SU-DHL-6 (cell line): Measurements from ENCODE around the gene SLC25A45.

Source experiments
- EZH2phosphoT487 ChIP-seq: fragments of 200-600 bp; sonication (generic), shearing (Covaris generic); conservative IDR thresholded peaks from 2 replicates; pipeline ENCODE4 v1.6.1; 2018; ENCODE audit warnings: mild to moderate bottlenecking, antibody characterized with exemption, low read length, moderate library complexity, mixed read lengths
- TF ChIP-seq, protein P1 (sequence below): fragments of 200-600 bp; sonication (generic); IDR thresholded peaks from one replicate; pipeline ENCODE4 v1.5.1; 2017; ENCODE audit warnings: antibody characterized with exemption, mild to moderate bottlenecking, low read length, moderate library complexity; ENCODE audit not compliant: insufficient read depth, poor library complexity, severe bottlenecking

DNA sequence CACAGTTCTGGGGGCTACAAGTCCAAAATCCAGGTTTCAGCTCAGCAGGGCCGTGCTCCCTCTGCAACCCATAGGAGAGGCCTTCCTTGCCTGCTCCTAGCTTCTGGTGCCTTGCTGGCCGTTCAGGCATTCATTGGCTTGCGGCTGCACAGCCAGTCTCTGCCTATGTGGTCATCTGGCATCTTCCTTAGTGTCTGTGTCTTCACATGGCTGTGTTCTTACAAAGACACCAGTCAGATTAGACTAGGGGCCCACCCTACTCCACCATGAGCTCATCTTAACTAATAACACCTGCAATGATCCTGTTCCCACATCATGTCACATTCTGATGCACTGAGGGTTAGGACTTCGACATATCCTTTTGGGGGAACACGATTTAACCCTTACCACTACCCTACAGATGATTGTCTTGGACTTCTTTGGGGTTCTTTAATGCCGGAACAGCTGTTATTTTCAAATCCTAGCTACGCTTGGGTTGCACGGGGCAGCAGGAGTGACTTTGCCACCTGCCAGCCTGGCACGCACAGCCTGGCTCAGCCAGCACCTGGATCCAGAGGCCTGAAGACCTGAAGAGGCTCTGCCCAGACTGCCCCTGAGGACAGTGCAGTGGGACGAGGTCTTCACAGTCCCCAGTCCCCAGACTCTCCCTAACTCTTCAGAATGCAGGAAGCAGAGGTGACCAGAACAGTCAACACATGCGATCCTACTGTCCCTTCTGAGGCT, 32.5 kb upstream of the SLC25A45 start:
- TF ChIP-seq, protein P1, sequence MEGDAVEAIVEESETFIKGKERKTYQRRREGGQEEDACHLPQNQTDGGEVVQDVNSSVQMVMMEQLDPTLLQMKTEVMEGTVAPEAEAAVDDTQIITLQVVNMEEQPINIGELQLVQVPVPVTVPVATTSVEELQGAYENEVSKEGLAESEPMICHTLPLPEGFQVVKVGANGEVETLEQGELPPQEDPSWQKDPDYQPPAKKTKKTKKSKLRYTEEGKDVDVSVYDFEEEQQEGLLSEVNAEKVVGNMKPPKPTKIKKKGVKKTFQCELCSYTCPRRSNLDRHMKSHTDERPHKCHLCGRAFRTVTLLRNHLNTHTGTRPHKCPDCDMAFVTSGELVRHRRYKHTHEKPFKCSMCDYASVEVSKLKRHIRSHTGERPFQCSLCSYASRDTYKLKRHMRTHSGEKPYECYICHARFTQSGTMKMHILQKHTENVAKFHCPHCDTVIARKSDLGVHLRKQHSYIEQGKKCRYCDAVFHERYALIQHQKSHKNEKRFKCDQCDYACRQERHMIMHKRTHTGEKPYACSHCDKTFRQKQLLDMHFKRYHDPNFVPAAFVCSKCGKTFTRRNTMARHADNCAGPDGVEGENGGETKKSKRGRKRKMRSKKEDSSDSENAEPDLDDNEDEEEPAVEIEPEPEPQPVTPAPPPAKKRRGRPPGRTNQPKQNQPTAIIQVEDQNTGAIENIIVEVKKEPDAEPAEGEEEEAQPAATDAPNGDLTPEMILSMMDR, result no peak
- TF ChIP-seq EZH2phosphoT487, result no peak
